ENCODE results near the gene SERBP1.

GRCh38 chr1:67372136-67372535 lies 58.1 kb downstream of the SERBP1 start:
- TF ChIP-seq CTCF (conservative IDR thresholded peaks at IDR 0.05; ENCODE audit: low read length): no peak
- no peak for TF ChIP-seq EZH2phosphoT487 (IDR thresholded peaks at IDR 0.05; ENCODE audit: borderline replicate concordance, low read depth, low read length)
